Type B pancreatic cell (in vitro differentiated cells): Measurements from ENCODE around the gene PTPN9. TPM values are rescaled to one million over a fixed set of nuclear protein-coding genes. Genes with fewer than 3 reads are reported as not detected.

Experiments used
- total RNA-seq: library from RNA; stranded (reverse); gene quantifications from 2 replicates; pipeline ENCODE4 v1.2.1, GENCODE V29; 2021; ENCODE audit warnings: low replicate concordance

The PTPN9 gene
- total RNA-seq, 1 donor from 2014 or later: 31.3 TPM

Other genes with a start within 250 kb of the PTPN9 start
- gene COMMD4, start 243.3 kb downstream of the PTPN9 start, total RNA-seq: 73.8 and 97.7 TPM in 2 replicates
- 30.7 and 40.4 TPM in 2 replicates for gene NEIL1, start 232.3 kb downstream of the PTPN9 start, total RNA-seq
- 143 and 220 TPM in 2 replicates for gene MAN2C1, start 210.7 kb downstream of the PTPN9 start, total RNA-seq
- gene SIN3A, start 127.6 kb downstream of the PTPN9 start, total RNA-seq: 47.1 and 75.4 TPM in 2 replicates
- gene SNUPN, start 46.4 kb upstream of the PTPN9 start, total RNA-seq: 17.0 and 23.2 TPM in 2 replicates
- 68.4 and 75.2 TPM in 2 replicates for gene IMP3, start 60.9 kb upstream of the PTPN9 start, total RNA-seq
- gene SNX33, start 68.6 kb upstream of the PTPN9 start, total RNA-seq: 24.9 and 34.3 TPM in 2 replicates
- 0.19 and 7.3 TPM in 2 replicates for gene CSPG4, start 133.5 kb upstream of the PTPN9 start, total RNA-seq